ENCODE results near the gene NXPH3. TPM values are rescaled to one million over a fixed set of nuclear protein-coding genes. Genes with fewer than 3 reads are reported as not detected.

NXPH3 gene
- total and polyA plus RNA-seq, 2 of the 13 experiments (the other 11 are each of a cell fraction or from before 2014, with no cell fraction given), result 0.04 to 0.58 TPM

DNA sequence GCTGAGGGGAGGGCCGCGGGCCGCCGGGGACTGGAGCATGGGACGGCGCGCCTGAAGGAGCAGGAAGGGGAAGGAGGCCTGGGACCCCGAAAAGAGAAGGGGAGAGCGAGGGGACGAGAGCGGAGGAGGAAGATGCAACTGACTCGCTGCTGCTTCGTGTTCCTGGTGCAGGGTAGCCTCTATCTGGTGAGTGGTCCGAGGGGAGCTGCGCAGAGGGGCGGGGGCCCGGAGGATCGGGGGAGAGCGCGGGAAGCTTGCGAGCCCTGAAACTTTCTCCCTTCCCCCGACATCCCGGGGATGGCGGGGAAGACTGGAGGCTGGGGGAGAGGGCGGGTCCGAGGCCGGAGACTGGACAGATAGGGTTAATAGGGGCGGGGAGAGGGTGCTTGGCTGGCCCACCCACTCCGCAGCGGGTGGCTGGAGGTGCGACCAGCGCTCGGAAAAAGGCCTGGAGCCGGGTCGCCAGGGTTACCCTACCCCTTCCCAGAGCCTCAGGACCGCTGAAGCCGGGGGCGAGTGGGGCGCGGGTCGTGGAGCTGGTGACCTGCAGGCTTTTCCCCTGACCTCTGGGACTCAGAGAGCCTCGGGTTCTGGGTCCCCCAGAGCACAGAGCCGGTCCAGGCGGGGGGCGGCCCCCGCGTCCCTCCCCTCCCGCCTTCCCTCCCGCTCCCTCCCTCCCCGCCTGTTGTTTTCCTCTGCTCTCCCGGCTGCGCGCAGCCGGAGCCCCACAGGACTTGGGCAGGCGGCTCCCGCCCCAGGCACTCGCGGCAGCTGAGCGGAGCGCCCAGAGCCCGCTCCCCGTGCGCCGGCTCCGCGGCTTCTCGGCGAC lies 631 bp downstream of the NXPH3 start (continued):
- TF ChIP-seq, protein P1, sequence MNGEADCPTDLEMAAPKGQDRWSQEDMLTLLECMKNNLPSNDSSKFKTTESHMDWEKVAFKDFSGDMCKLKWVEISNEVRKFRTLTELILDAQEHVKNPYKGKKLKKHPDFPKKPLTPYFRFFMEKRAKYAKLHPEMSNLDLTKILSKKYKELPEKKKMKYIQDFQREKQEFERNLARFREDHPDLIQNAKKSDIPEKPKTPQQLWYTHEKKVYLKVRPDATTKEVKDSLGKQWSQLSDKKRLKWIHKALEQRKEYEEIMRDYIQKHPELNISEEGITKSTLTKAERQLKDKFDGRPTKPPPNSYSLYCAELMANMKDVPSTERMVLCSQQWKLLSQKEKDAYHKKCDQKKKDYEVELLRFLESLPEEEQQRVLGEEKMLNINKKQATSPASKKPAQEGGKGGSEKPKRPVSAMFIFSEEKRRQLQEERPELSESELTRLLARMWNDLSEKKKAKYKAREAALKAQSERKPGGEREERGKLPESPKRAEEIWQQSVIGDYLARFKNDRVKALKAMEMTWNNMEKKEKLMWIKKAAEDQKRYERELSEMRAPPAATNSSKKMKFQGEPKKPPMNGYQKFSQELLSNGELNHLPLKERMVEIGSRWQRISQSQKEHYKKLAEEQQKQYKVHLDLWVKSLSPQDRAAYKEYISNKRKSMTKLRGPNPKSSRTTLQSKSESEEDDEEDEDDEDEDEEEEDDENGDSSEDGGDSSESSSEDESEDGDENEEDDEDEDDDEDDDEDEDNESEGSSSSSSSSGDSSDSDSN (CRISPR knock-in tag; IDR thresholded peaks at IDR 0.05), result peak; percentile 70; the same call in 1 of the 2 replicates
- TF ChIP-seq, protein P2, sequence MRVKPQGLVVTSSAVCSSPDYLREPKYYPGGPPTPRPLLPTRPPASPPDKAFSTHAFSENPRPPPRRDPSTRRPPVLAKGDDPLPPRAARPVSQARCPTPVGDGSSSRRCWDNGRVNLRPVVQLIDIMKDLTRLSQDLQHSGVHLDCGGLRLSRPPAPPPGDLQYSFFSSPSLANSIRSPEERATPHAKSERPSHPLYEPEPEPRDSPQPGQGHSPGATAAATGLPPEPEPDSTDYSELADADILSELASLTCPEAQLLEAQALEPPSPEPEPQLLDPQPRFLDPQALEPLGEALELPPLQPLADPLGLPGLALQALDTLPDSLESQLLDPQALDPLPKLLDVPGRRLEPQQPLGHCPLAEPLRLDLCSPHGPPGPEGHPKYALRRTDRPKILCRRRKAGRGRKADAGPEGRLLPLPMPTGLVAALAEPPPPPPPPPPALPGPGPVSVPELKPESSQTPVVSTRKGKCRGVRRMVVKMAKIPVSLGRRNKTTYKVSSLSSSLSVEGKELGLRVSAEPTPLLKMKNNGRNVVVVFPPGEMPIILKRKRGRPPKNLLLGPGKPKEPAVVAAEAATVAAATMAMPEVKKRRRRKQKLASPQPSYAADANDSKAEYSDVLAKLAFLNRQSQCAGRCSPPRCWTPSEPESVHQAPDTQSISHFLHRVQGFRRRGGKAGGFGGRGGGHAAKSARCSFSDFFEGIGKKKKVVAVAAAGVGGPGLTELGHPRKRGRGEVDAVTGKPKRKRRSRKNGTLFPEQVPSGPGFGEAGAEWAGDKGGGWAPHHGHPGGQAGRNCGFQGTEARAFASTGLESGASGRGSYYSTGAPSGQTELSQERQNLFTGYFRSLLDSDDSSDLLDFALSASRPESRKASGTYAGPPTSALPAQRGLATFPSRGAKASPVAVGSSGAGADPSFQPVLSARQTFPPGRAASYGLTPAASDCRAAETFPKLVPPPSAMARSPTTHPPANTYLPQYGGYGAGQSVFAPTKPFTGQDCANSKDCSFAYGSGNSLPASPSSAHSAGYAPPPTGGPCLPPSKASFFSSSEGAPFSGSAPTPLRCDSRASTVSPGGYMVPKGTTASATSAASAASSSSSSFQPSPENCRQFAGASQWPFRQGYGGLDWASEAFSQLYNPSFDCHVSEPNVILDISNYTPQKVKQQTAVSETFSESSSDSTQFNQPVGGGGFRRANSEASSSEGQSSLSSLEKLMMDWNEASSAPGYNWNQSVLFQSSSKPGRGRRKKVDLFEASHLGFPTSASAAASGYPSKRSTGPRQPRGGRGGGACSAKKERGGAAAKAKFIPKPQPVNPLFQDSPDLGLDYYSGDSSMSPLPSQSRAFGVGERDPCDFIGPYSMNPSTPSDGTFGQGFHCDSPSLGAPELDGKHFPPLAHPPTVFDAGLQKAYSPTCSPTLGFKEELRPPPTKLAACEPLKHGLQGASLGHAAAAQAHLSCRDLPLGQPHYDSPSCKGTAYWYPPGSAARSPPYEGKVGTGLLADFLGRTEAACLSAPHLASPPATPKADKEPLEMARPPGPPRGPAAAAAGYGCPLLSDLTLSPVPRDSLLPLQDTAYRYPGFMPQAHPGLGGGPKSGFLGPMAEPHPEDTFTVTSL (CRISPR knock-in tag; IDR thresholded peaks at IDR 0.05; ENCODE audit: borderline replicate concordance), result no peak
- TF ChIP-seq, protein P3, sequence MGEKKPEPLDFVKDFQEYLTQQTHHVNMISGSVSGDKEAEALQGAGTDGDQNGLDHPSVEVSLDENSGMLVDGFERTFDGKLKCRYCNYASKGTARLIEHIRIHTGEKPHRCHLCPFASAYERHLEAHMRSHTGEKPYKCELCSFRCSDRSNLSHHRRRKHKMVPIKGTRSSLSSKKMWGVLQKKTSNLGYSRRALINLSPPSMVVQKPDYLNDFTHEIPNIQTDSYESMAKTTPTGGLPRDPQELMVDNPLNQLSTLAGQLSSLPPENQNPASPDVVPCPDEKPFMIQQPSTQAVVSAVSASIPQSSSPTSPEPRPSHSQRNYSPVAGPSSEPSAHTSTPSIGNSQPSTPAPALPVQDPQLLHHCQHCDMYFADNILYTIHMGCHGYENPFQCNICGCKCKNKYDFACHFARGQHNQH (CRISPR knock-in tag; IDR thresholded peaks at IDR 0.05), result peak; percentile 26; the same call in 1 of the 2 replicates
- TF ChIP-seq ZEB1 (IDR thresholded peaks at IDR 0.05; ENCODE audit: insufficient replicate concordance, low read depth) (peak; percentile 29), PHF8 (CRISPR knock-in tag; IDR thresholded peaks at IDR 0.05) (0 out of 2 replicates have a peak, but pooled peaks have one; percentile 18), MEIS1 (CRISPR knock-in tag; IDR thresholded peaks at IDR 0.05; ENCODE audit: borderline replicate concordance) (0 out of 2 replicates have a peak, but pooled peaks have one; percentile 14), MED8 (CRISPR knock-in tag; IDR thresholded peaks at IDR 0.05; ENCODE audit: insufficient replicate concordance) (no peak), TCF12 (IDR thresholded peaks at IDR 0.05) (no peak), TCF12 (CRISPR knock-in tag; IDR thresholded peaks at IDR 0.05) (no peak)
- TF ChIP-seq, protein P4, sequence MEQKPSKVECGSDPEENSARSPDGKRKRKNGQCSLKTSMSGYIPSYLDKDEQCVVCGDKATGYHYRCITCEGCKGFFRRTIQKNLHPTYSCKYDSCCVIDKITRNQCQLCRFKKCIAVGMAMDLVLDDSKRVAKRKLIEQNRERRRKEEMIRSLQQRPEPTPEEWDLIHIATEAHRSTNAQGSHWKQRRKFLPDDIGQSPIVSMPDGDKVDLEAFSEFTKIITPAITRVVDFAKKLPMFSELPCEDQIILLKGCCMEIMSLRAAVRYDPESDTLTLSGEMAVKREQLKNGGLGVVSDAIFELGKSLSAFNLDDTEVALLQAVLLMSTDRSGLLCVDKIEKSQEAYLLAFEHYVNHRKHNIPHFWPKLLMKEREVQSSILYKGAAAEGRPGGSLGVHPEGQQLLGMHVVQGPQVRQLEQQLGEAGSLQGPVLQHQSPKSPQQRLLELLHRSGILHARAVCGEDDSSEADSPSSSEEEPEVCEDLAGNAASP (CRISPR knock-in tag; IDR thresholded peaks at IDR 0.05; ENCODE audit: borderline replicate concordance), result no peak
- TF ChIP-seq, protein P5, sequence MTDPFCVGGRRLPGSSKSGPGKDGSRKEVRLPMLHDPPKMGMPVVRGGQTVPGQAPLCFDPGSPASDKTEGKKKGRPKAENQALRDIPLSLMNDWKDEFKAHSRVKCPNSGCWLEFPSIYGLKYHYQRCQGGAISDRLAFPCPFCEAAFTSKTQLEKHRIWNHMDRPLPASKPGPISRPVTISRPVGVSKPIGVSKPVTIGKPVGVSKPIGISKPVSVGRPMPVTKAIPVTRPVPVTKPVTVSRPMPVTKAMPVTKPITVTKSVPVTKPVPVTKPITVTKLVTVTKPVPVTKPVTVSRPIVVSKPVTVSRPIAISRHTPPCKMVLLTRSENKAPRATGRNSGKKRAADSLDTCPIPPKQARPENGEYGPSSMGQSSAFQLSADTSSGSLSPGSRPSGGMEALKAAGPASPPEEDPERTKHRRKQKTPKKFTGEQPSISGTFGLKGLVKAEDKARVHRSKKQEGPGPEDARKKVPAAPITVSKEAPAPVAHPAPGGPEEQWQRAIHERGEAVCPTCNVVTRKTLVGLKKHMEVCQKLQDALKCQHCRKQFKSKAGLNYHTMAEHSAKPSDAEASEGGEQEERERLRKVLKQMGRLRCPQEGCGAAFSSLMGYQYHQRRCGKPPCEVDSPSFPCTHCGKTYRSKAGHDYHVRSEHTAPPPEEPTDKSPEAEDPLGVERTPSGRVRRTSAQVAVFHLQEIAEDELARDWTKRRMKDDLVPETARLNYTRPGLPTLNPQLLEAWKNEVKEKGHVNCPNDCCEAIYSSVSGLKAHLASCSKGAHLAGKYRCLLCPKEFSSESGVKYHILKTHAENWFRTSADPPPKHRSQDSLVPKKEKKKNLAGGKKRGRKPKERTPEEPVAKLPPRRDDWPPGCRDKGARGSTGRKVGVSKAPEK (CRISPR knock-in tag; IDR thresholded peaks at IDR 0.05; ENCODE audit: borderline replicate concordance), result no peak
- TF ChIP-seq, protein P6, sequence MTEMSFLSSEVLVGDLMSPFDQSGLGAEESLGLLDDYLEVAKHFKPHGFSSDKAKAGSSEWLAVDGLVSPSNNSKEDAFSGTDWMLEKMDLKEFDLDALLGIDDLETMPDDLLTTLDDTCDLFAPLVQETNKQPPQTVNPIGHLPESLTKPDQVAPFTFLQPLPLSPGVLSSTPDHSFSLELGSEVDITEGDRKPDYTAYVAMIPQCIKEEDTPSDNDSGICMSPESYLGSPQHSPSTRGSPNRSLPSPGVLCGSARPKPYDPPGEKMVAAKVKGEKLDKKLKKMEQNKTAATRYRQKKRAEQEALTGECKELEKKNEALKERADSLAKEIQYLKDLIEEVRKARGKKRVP (CRISPR knock-in tag; IDR thresholded peaks at IDR 0.05), result no peak

Data from HepG2 (cell line).